ENCODE results near the gene KHDRBS1. TPM values are rescaled to one million over a fixed set of nuclear protein-coding genes. Genes with fewer than 3 reads are reported as not detected.

Gene KHDRBS1
- total and polyA plus RNA-seq, 2 of the 13 experiments (the other 11 are each of a cell fraction or from before 2014, with no cell fraction given): 25.1 to 39.0 TPM

DNA sequence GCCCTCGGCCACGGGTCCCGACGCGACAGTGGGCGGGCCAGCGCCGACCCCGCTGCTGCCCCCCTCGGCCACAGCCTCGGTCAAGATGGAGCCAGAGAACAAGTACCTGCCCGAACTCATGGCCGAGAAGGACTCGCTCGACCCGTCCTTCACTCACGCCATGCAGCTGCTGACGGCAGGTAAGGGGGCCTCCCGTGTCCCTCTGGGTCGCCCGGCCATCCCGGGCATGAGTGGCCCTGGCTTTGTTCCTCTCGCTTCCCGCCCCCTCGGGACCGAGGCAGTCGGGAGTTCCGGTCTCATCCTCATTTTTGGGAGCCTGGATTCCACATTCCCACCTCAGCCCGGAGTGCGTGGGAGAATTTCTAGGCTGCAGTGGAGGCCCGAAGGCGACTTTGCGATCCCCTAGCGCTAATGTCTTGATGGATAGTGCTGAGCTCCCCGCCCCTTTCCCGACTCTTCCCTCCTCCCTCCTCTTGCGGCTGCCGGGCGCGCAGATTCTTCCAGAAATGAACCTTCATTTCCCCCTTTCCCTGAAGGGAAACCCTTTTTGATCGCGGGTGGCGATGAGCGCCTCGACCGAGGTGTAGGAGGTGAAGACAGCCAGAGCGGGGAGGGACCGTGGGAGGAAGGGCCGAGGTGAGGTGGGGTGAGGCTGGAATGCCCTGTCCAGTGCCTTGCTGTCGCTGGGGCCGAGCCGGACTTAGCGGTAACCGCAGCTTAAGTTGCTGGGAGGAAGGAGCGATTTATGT is 705 bp downstream of the KHDRBS1 start (continued):
- TF ChIP-seq TAF15 (IDR thresholded peaks at IDR 0.05; ENCODE audit: low read depth, low read length, poor library complexity, severe bottlenecking) (no peak), MLLT10 (CRISPR knock-in tag; IDR thresholded peaks at IDR 0.05) (no peak), SRY (CRISPR knock-in tag; IDR thresholded peaks at IDR 0.05) (no peak; the same call in 1 of the 2 replicates), ZNF432 (CRISPR knock-in tag; IDR thresholded peaks at IDR 0.05; ENCODE audit: borderline replicate concordance) (no peak), CC2D1A (CRISPR knock-in tag; IDR thresholded peaks at IDR 0.05) (no peak), PHF21A (CRISPR knock-in tag; IDR thresholded peaks at IDR 0.05) (no peak), ZNF720 (CRISPR knock-in tag; IDR thresholded peaks at IDR 0.05) (no peak), ZNF296 (CRISPR knock-in tag; conservative IDR thresholded peaks at IDR 0.05) (no peak), GLI4 (CRISPR knock-in tag; IDR thresholded peaks at IDR 0.05; ENCODE audit: borderline replicate concordance) (0 out of 2 replicates have a peak, but pooled peaks have one; percentile 44), ARID4A (CRISPR knock-in tag; IDR thresholded peaks at IDR 0.05; ENCODE audit: borderline replicate concordance) (0 out of 2 replicates have a peak, but pooled peaks have one; percentile 14), RFX3 (CRISPR knock-in tag; IDR thresholded peaks at IDR 0.05) (no peak), ZSCAN21 (CRISPR knock-in tag; IDR thresholded peaks at IDR 0.05; ENCODE audit: borderline replicate concordance) (no peak), BORCS8-MEF2B (CRISPR knock-in tag; IDR thresholded peaks at IDR 0.05) (no peak), E2F2 (CRISPR knock-in tag; IDR thresholded peaks at IDR 0.05; ENCODE audit: borderline replicate concordance) (peak; percentile 2; the same call in 1 of the 2 replicates), MBD4 (IDR thresholded peaks at IDR 0.05; ENCODE audit: borderline replicate concordance, low read length) (no peak), HDAC2 (CRISPR knock-in tag; IDR thresholded peaks at IDR 0.05) (no peak), ZNF280D (CRISPR knock-in tag; IDR thresholded peaks at IDR 0.05) (0 out of 2 replicates have a peak, but pooled peaks have one; percentile 15), XBP1 (CRISPR knock-in tag; IDR thresholded peaks at IDR 0.05) (no peak), ZNF30 (CRISPR knock-in tag; IDR thresholded peaks at IDR 0.05) (0 out of 2 replicates have a peak, but pooled peaks have one; percentile 49), RAD21 (CRISPR knock-in tag; IDR thresholded peaks at IDR 0.05) (no peak), ARHGAP35 (CRISPR knock-in tag; IDR thresholded peaks at IDR 0.05; ENCODE audit: borderline replicate concordance) (peak; percentile 35; the same call in 1 of the 2 replicates), ZNF207 (IDR thresholded peaks at IDR 0.05; ENCODE audit: borderline replicate concordance) (no peak)
